Measurements from ENCODE around the gene CDC27.

- TF ChIP-seq CTCF (conservative IDR thresholded peaks at IDR 0.05 in 1 of 2, IDR thresholded peaks at IDR 0.05 in 1 of 2; ENCODE audit: low read depth in 1 of 2, low read length in 2 of 2) (no peak), EZH2 (IDR thresholded peaks at IDR 0.05; ENCODE audit: low read length, missing control alignments) (no peak)
These were observed 36.4 kb upstream of the CDC27 start for GRCh38 chr17:47225436-47225858.
